Keratinocyte (primary cell): Measurements from ENCODE around the gene TAOK3. TPM values are rescaled to one million over a fixed set of nuclear protein-coding genes. Genes with fewer than 3 reads are reported as not detected.

Experiments
- DNase-seq: peaks from one replicate; pipeline ENCODE4 v3.0.0-alpha.2; 2011; ENCODE audit warnings: low read depth, missing footprints, low spot score
- FAIRE-seq: peaks from 2 replicates; lab custom pipeline; 2011; peaks lifted over from hg19 to GRCh38; lab: Jason Lieb, UNC
- H2AFZ ChIP-seq: 2 replicates; pipeline ENCODE4 v1.6.0; 2012; ENCODE audit warnings: low read length, control low read depth, inconsistent platforms; ENCODE audit not compliant: control insufficient read depth
- H3K27ac ChIP-seq: 2 replicates; pipeline ENCODE4 v1.5.1; 2011; ENCODE audit warnings: low read length; ENCODE audit not compliant: control insufficient read depth, insufficient read depth
- H3K27me3 ChIP-seq: 3 replicates; pipeline ENCODE4 v1.6.0; 2011; ENCODE audit warnings: low read length; ENCODE audit not compliant: control insufficient read depth, insufficient read depth; ENCODE audit errors: extremely low read depth
- H3K36me3 ChIP-seq, 2 experiments: 2 replicates in 1 of 2; 3 replicates in 1 of 2; pipeline ENCODE4 v1.5.1; 2011; ENCODE audit warnings: low read length in 2 of 2, mild to moderate bottlenecking in 1 of 2; ENCODE audit not compliant: control insufficient read depth in 2 of 2, insufficient read depth in 2 of 2; ENCODE audit errors: extremely low read depth in 1 of 2
- H3K4me1 ChIP-seq: 3 replicates; pipeline ENCODE4 v1.5.1; 2011; ENCODE audit warnings: low read length; ENCODE audit not compliant: control insufficient read depth, insufficient read depth; ENCODE audit errors: extremely low read depth
- H3K4me2 ChIP-seq: 3 replicates; pipeline ENCODE4 v1.6.0; 2011; ENCODE audit warnings: low read depth, low read length; ENCODE audit not compliant: control insufficient read depth, insufficient read depth; ENCODE audit errors: extremely low read depth
- H3K4me3 ChIP-seq, 3 experiments: fragments of 200-600 bp in 1 of 3; sonication (generic) in 1 of 3; 2 replicates in 2 of 3; 3 replicates in 1 of 3; pipeline ENCODE4 v1.5.1; 2011 to 2016; ENCODE audit warnings: low read length in 3 of 3, mild to moderate bottlenecking in 3 of 3, control low read depth in 2 of 3, inconsistent platforms in 1 of 3, low read depth in 1 of 3, mixed read lengths in 1 of 3, mixed run types in 1 of 3, moderate library complexity in 1 of 3; ENCODE audit not compliant: control insufficient read depth in 2 of 3, insufficient read depth in 2 of 3; ENCODE audit errors: extremely low read depth in 1 of 3
- H3K79me2 ChIP-seq: 2 replicates; pipeline ENCODE4 v1.6.0; 2012; ENCODE audit warnings: low read length; ENCODE audit not compliant: control insufficient read depth, insufficient read depth
- H3K9ac ChIP-seq: 3 replicates; pipeline ENCODE4 v1.6.0; 2011; ENCODE audit warnings: low read length; ENCODE audit not compliant: control insufficient read depth, insufficient read depth; ENCODE audit errors: extremely low read depth
- H3K9me1 ChIP-seq: 3 replicates; pipeline ENCODE4 v1.6.0; 2011; ENCODE audit warnings: low read length; ENCODE audit not compliant: control insufficient read depth, insufficient read depth; ENCODE audit errors: extremely low read depth
- H3K9me3 ChIP-seq: 2 replicates; pipeline ENCODE4 v1.5.1; 2012; ENCODE audit warnings: low read depth, low read length; ENCODE audit not compliant: control insufficient read depth
- H4K20me1 ChIP-seq: 3 replicates; pipeline ENCODE4 v1.6.0; 2011; ENCODE audit warnings: low read length; ENCODE audit not compliant: control insufficient read depth, insufficient read depth; ENCODE audit errors: extremely low read depth
- EZH2 ChIP-seq: IDR thresholded peaks from one replicate; pipeline ENCODE4 v1.6.1; 2012; ENCODE audit warnings: inconsistent platforms, mild to moderate bottlenecking, low read length, moderate library complexity
- dilution Hi-C: fragments of 300-500 bp; cut with MboI; formaldehyde crosslinking; loops from one replicate; pipeline ENCODE4 v1.7.0; 2020; ENCODE audit warnings: low sequenced_read_pairs; ENCODE audit not compliant: extremely low pct_ligation_motif_present
- polyA plus RNA-seq, 5 experiments: library from polyadenylated mRNA; depleted of rRNA in 3 of 5; stranded (reverse) in 3 of 5; stranded (forward) in 1 of 5; unstranded in 1 of 5; fragments of >200 nt; gene quantifications; 1 replicate in 1 of 5; 2 replicates in 3 of 5; 3 replicates in 1 of 5; pipeline versions ENCODE4 v1.2.1 to v1.2.3, GENCODE V29; 2011 to 2012; ENCODE audit warnings: missing spikeins in 2 of 5, low read depth in 1 of 5, low replicate concordance in 1 of 5
- TF ChIP-seq, protein P1 (sequence below), 3 experiments: IDR thresholded peaks in 1 of 3; conservative IDR thresholded peaks in 1 of 3; optimal IDR thresholded peaks in 1 of 3; 2 replicates in 2 of 3; 3 replicates in 1 of 3; pipeline versions ENCODE3 to v1.5.1; 2011; ENCODE audit warnings: low read length in 3 of 3, mild to moderate bottlenecking in 3 of 3, moderate library complexity in 2 of 3, control low read depth in 1 of 3, inconsistent platforms in 1 of 3; ENCODE audit not compliant: insufficient read depth in 2 of 3; ENCODE audit errors: extremely low read depth in 1 of 3

The TAOK3 gene
- polyA plus RNA-seq, 1 donor (not counting 4 experiments of a cell fraction or from before 2014, with no cell fraction given), result 35.0 TPM

DNA sequence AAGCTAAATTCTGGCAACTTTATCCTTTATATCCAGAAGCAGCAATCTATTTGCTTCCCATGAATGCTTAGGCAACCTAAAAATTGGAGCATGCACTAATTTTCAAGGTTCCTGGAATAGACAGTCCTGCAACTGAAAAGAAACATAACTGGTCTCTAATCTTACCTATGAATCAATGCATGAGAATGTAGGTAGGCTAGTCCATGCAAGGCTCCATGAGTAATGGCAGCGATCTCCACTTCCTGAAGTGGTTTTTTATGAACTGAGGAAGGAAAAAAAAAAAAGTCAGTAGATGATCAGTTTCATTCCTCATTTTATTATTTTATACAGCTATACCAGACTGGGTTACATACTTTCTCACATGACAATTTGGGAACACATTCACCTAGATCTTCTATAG is 134.8 kb downstream of the TAOK3 start:
- Histone ChIP-seq H4K20me1 (no peaks in the 10 kb centered on the region), H3K27ac (peak overlapping the region; percentile 86), H3K27me3 (no peaks in the 10 kb centered on the region), H2AFZ (peak overlapping the region; percentile 77), H3K9me1 (no peaks in the 10 kb centered on the region), H3K79me2 (no peaks in the 10 kb centered on the region), H3K4me2 (peak overlapping the region; percentile 80), H3K4me3 (peak overlapping the region in 2 of 3 experiments; percentile 17 to 32), H3K9ac (peak overlapping the region; percentile 39), H3K36me3 (peaks cover 0 to 16% of the 10 kb centered on the region in 2 experiments), H3K9me3 (no peaks in the 10 kb centered on the region), H3K4me1 (peaks cover 36% of the 10 kb centered on the region)
- peak; percentile 38 for DNase-seq
- dilution Hi-C loops, result no loop called here
- peak; percentile 96 for FAIRE-seq
- no peak for TF ChIP-seq EZH2

- no peak overlapping the region for H3K9ac ChIP-seq
- H3K36me3 ChIP-seq, result peaks cover 0 to 16% of the 10 kb centered on the region in 2 experiments
- H3K27me3 ChIP-seq, result no peaks in the 10 kb centered on the region
- no peaks in the 10 kb centered on the region for H3K79me2 ChIP-seq
- no peaks in the 10 kb centered on the region for H4K20me1 ChIP-seq
- peaks cover 36% of the 10 kb centered on the region for H3K4me1 ChIP-seq
- peak overlapping the region; percentile 50 for H3K27ac ChIP-seq
- no peaks in the 10 kb centered on the region for H3K9me3 ChIP-seq
- FAIRE-seq, result no peak
- TF ChIP-seq, protein P1, sequence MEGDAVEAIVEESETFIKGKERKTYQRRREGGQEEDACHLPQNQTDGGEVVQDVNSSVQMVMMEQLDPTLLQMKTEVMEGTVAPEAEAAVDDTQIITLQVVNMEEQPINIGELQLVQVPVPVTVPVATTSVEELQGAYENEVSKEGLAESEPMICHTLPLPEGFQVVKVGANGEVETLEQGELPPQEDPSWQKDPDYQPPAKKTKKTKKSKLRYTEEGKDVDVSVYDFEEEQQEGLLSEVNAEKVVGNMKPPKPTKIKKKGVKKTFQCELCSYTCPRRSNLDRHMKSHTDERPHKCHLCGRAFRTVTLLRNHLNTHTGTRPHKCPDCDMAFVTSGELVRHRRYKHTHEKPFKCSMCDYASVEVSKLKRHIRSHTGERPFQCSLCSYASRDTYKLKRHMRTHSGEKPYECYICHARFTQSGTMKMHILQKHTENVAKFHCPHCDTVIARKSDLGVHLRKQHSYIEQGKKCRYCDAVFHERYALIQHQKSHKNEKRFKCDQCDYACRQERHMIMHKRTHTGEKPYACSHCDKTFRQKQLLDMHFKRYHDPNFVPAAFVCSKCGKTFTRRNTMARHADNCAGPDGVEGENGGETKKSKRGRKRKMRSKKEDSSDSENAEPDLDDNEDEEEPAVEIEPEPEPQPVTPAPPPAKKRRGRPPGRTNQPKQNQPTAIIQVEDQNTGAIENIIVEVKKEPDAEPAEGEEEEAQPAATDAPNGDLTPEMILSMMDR (optimal IDR thresholded peaks at IDR 0.05 in 1 of 3, IDR thresholded peaks at IDR 0.05 in 1 of 3, conservative IDR thresholded peaks at IDR 0.05 in 1 of 3; ENCODE audit: extremely low read depth in 1 of 3, insufficient read depth in 2 of 3, low read length in 3 of 3), result no peak
- no peak for TF ChIP-seq EZH2
- dilution Hi-C loops, result no loop called here
- no peak for DNase-seq
- H3K9me1 ChIP-seq, result no peaks in the 10 kb centered on the region
- no peak overlapping the region for H3K4me3 ChIP-seq
- H2AFZ ChIP-seq, result peak overlapping the region; percentile 51
- peak overlapping the region; percentile 29 for H3K4me2 ChIP-seq
These were observed 135.5 kb downstream of the TAOK3 start for GRCh38 chr12:118237052-118237665.
